Mesothelial cell of epicardium (in vitro differentiated cells): ENCODE data around the gene RRBP1. TPM values are rescaled to one million over a fixed set of nuclear protein-coding genes. Genes with fewer than 3 reads are reported as not detected.

Source experiments
- DNase-seq, 2 experiments: peaks; one replicate each; pipeline ENCODE4 v3.0.0; 2021; ENCODE audit warnings: low spot score in 2 of 2; ENCODE audit not compliant: unreplicated experiment in 2 of 2
- H3K27ac Mint-ChIP-seq: 2 replicates; pipeline ENCODE4 v1.8.0; 2021; ENCODE audit warnings: mixed read lengths
- H3K27me3 Mint-ChIP-seq: 2 replicates; pipeline ENCODE4 v1.8.0; 2021; ENCODE audit warnings: low read depth, mixed read lengths
- H3K36me3 Mint-ChIP-seq: 2 replicates; pipeline ENCODE4 v1.8.0; 2021; ENCODE audit warnings: mixed read lengths
- H3K4me1 Mint-ChIP-seq: 2 replicates; pipeline ENCODE4 v1.8.0; 2021; ENCODE audit warnings: mixed read lengths
- H3K4me3 Mint-ChIP-seq: 2 replicates; pipeline ENCODE4 v1.8.0; 2021; ENCODE audit warnings: mild to moderate bottlenecking, moderate library complexity, mixed read lengths
- H3K9me3 Mint-ChIP-seq: 2 replicates; pipeline ENCODE4 v1.8.0; 2021; ENCODE audit warnings: mixed read lengths
- total RNA-seq: library from RNA; stranded (reverse); gene quantifications from 3 replicates; pipeline ENCODE4 v1.2.1, GENCODE V29; 2021
- TF ChIP-seq, protein P1 (sequence below): fragments of 200-600 bp; sonication (generic); IDR thresholded peaks from one replicate; pipeline ENCODE4 v1.5.0; 2021; ENCODE audit warnings: antibody characterized with exemption; ENCODE audit not compliant: unreplicated experiment

Gene RRBP1
- total RNA-seq, 1 donor from 2014 or later, result 211 TPM

DNA sequence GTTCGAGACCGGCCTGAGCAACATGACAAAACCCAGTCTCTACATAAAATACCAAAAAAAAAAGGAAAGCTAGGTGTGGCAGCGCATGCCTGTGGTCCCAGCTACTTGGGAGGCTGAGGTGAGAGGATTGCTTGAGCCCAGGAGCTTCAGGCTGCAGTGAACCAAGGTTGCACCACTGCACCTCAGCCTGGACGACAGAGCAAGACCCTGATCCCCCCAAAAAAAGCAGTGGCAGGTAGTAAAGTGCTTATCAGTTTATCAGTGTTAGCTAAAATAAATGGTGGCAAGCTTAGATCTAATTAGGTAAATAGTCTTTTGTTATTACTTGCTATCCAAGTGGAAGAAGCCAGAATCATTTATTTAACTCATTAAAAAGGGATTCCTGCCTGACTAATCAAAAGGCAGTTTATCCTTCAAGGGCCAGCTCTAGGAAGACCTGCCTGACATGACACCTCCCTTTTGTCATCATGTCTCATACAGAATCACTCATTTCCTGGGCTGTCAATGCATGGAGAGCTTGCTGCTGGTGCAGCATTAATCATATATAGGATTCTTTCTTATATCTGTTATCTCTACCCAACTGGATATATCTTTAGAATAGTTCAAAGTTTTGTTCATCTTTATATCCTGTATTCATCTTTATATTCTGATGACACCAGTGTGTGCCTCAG, 102.5 kb downstream of the RRBP1 start:
- Mint-ChIP-seq H3K27me3 (no peaks in the 10 kb centered on the region), H3K36me3 (peaks cover 7% of the 10 kb centered on the region), H3K27ac (peak overlapping the region; percentile 41), H3K4me1 (peaks cover 16% of the 10 kb centered on the region), H3K9me3 (no peaks in the 10 kb centered on the region), H3K4me3 (no peak overlapping the region)
- DNase-seq, result no peak
- TF ChIP-seq, protein P1, sequence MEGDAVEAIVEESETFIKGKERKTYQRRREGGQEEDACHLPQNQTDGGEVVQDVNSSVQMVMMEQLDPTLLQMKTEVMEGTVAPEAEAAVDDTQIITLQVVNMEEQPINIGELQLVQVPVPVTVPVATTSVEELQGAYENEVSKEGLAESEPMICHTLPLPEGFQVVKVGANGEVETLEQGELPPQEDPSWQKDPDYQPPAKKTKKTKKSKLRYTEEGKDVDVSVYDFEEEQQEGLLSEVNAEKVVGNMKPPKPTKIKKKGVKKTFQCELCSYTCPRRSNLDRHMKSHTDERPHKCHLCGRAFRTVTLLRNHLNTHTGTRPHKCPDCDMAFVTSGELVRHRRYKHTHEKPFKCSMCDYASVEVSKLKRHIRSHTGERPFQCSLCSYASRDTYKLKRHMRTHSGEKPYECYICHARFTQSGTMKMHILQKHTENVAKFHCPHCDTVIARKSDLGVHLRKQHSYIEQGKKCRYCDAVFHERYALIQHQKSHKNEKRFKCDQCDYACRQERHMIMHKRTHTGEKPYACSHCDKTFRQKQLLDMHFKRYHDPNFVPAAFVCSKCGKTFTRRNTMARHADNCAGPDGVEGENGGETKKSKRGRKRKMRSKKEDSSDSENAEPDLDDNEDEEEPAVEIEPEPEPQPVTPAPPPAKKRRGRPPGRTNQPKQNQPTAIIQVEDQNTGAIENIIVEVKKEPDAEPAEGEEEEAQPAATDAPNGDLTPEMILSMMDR, result no peak

GRCh38 chr20:17576215-17576614, 105.8 kb downstream of the RRBP1 start:
- Mint-ChIP-seq H3K9me3 (no peaks in the 10 kb centered on the region), H3K27ac (no peak overlapping the region), H3K4me1 (peaks cover 42% of the 10 kb centered on the region), H3K36me3 (peaks cover 3% of the 10 kb centered on the region), H3K27me3 (no peaks in the 10 kb centered on the region), H3K4me3 (no peak overlapping the region)
- TF ChIP-seq, protein P1, result no peak
- DNase-seq, result no peak

- Mint-ChIP-seq H3K4me3 (no peak overlapping the region), H3K9me3 (no peaks in the 10 kb centered on the region), H3K27me3 (no peaks in the 10 kb centered on the region), H3K4me1 (peaks cover 38% of the 10 kb centered on the region), H3K27ac (peak overlapping the region; percentile 77), H3K36me3 (no peaks in the 10 kb centered on the region)
- no peak for DNase-seq
- TF ChIP-seq, protein P1, result no peak
Observed at GRCh38 chr20:17573463-17573862, 108.6 kb downstream of the RRBP1 start.

- H3K27me3 Mint-ChIP-seq, result no peaks in the 10 kb centered on the region
- TF ChIP-seq, protein P1, result no peak
- no peaks in the 10 kb centered on the region for H3K36me3 Mint-ChIP-seq
- H3K4me3 Mint-ChIP-seq, result peak overlapping the region; percentile 89
- H3K9me3 Mint-ChIP-seq, result no peaks in the 10 kb centered on the region
- DNase-seq, result no peak
- H3K4me1 Mint-ChIP-seq, result peaks cover 47% of the 10 kb centered on the region
- H3K27ac Mint-ChIP-seq, result peak overlapping the region; percentile 88
Observed at GRCh38 chr20:17572034-17572638, 109.9 kb downstream of the RRBP1 start.

DNA sequence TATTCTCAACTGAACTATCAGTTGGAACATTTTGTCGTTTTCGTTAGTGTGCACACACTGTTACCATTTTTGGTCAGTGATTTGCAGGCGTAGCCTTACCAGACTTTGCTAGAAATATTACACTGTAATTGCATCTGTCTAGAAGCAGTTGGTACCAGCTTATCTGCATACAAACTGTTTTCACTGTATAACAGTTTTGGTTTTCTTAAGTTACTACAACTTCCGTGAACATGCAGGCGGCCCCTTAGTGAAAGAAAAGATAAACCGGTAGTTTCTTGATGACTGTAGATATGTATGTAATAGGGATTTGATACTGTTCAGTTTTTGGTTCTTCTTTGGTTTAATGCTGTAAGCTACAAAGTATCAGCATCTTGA, 110.9 kb downstream of the RRBP1 start:
- DNase-seq, result no peak
- peak overlapping the region; percentile 99 for H3K27ac Mint-ChIP-seq
- no peaks in the 10 kb centered on the region for H3K9me3 Mint-ChIP-seq
- no peaks in the 10 kb centered on the region for H3K27me3 Mint-ChIP-seq
- H3K4me1 Mint-ChIP-seq, result peaks cover 47% of the 10 kb centered on the region
- TF ChIP-seq, protein P1, result no peak
- H3K4me3 Mint-ChIP-seq, result peak overlapping the region; percentile 89
- H3K36me3 Mint-ChIP-seq, result no peaks in the 10 kb centered on the region
